A549 (cell line): ENCODE data around the gene AP5B1. TPM values are rescaled to one million over a fixed set of nuclear protein-coding genes. Genes with fewer than 3 reads are reported as not detected.

Source experiments
- ATAC-seq, 2 experiments: fragments of 200-7000 bp in 1 of 2; fragments of >200 bp in 1 of 2; cut with Nextera tagmentation in 1 of 2; cut with Tn5 transposase in 1 of 2; 3 replicates each; pipeline versions ENCODE4 v1.8.0 to v1.9.1; 2018 to 2020; ENCODE audit warnings: mild to moderate bottlenecking in 1 of 2, moderate library complexity in 1 of 2
- CTCF ChIA-PET: fragments of 300-600 bp; sonication (Branson Sonifier 250); formaldehyde crosslinking; extraction: SDS; loops from one replicate; lab custom pipeline; 2021; ENCODE audit warnings: antibody characterized with exemption, inconsistent platforms; lab: Yijun Ruan, JAX
- POLR2A ChIA-PET: fragments of 350-600 bp; formaldehyde crosslinking; extraction: SDS; loops from one replicate; lab custom pipeline; 2021; ENCODE audit warnings: antibody characterized with exemption, inconsistent platforms; lab: Yijun Ruan, JAX
- DNase-seq, 2 experiments: peaks; one replicate each; pipeline versions ENCODE4 v3.0.0 to v3.0.0-alpha.2; 2011 to 2016; ENCODE audit warnings: low read depth in 1 of 2, low spot score in 1 of 2
- FAIRE-seq: peaks from 2 replicates; lab custom pipeline; 2011; peaks lifted over from hg19 to GRCh38; lab: Jason Lieb, UNC
- H3K27ac ChIP-seq, 2 experiments: fragments of >200 bp; sonication (Bioruptor Twin); formaldehyde crosslinking; 3 replicates each; pipeline ENCODE4 v1.5.1; 2016 to 2017
- H3K4me1 ChIP-seq: fragments of >200 bp; sonication (Bioruptor Twin); formaldehyde crosslinking; 3 replicates; pipeline ENCODE4 v1.6.1; 2016
- H3K4me2 ChIP-seq: fragments of >200 bp; sonication (Bioruptor Twin); formaldehyde crosslinking; 3 replicates; pipeline ENCODE4 v1.6.1; 2016
- H3K4me3 ChIP-seq: fragments of >200 bp; sonication (Bioruptor Twin); formaldehyde crosslinking; 3 replicates; pipeline ENCODE4 v1.5.1; 2016
- H3K9me3 ChIP-seq: fragments of >200 bp; sonication (Bioruptor Twin); formaldehyde crosslinking; 3 replicates; pipeline ENCODE4 v1.6.1; 2016
- BHLHE40 ChIP-seq: IDR thresholded peaks from 2 replicates; pipeline ENCODE4 v1.6.1; 2012; ENCODE audit warnings: low read depth, low read length, inconsistent platforms
- CBX2 ChIP-seq: fragments of 200-600 bp; sonication (generic); IDR thresholded peaks from 2 replicates; pipeline ENCODE4 v1.6.1; 2016; ENCODE audit warnings: low read depth, mild to moderate bottlenecking, borderline replicate concordance
- CBX8 ChIP-seq: fragments of 200-600 bp; sonication (generic); IDR thresholded peaks from 2 replicates; pipeline ENCODE4 v1.6.1; 2016
- CHD4 ChIP-seq: fragments of 200-600 bp; sonication (generic); IDR thresholded peaks from 2 replicates; pipeline ENCODE4 v1.6.1; 2016; ENCODE audit warnings: antibody characterized with exemption, mild to moderate bottlenecking, borderline replicate concordance
- EP300 ChIP-seq, 2 experiments: fragments of >200 bp; sonication (Bioruptor Twin); formaldehyde crosslinking; IDR thresholded peaks; 2 replicates in 1 of 2; 3 replicates in 1 of 2; pipeline ENCODE4 v1.6.1; 2016 to 2017
- FOSL2 ChIP-seq, 2 experiments: fragments of 450-650 bp in 1 of 2; fragments of >200 bp in 1 of 2; sonication (Bioruptor Twin) in 1 of 2; formaldehyde crosslinking; IDR thresholded peaks; 2 replicates each; pipeline versions ENCODE4 v1.5.0 to v1.6.1; 2016 to 2020; ENCODE audit warnings: mild to moderate bottlenecking in 1 of 2, moderate library complexity in 1 of 2
- GATA3 ChIP-seq: IDR thresholded peaks from 2 replicates; pipeline ENCODE4 v1.6.1; 2012; ENCODE audit warnings: borderline replicate concordance
- HDAC2 ChIP-seq: fragments of 200-600 bp; sonication (generic); IDR thresholded peaks from 2 replicates; pipeline ENCODE4 v1.6.1; 2016
- HOXB5 ChIP-seq: fragments of 250-450 bp; sonication (Bioruptor Pico); IDR thresholded peaks from 2 replicates; pipeline ENCODE4 v1.5.0; 2020; ENCODE audit warnings: mild to moderate bottlenecking, moderate library complexity
- JUN ChIP-seq, 2 experiments: fragments of >200 bp; sonication (Bioruptor Twin); formaldehyde crosslinking; IDR thresholded peaks; 2 replicates in 1 of 2; 3 replicates in 1 of 2; pipeline ENCODE4 v1.6.1; 2016 to 2017
- JUNB ChIP-seq: fragments of >200 bp; sonication (Bioruptor Twin); formaldehyde crosslinking; IDR thresholded peaks from 2 replicates; pipeline ENCODE4 v1.6.1; 2016
- KDM5A ChIP-seq: fragments of 200-600 bp; sonication (generic); IDR thresholded peaks from 2 replicates; pipeline ENCODE4 v1.6.1; 2016; ENCODE audit warnings: antibody characterized with exemption, mild to moderate bottlenecking
- MAFK ChIP-seq: fragments of 450-650 bp; IDR thresholded peaks from 2 replicates; pipeline ENCODE4 v1.6.1; 2014; ENCODE audit not compliant: partially characterized antibody
- MAZ ChIP-seq: fragments of 150-350 bp; IDR thresholded peaks from 2 replicates; pipeline ENCODE4 v1.6.1; 2014; ENCODE audit warnings: antibody characterized with exemption, low read depth, low read length, borderline replicate concordance
- NFE2L2 ChIP-seq: fragments of 150-350 bp; conservative IDR thresholded peaks from 2 replicates; pipeline ENCODE4 v1.6.1; 2014; ENCODE audit warnings: low read length
- NPAS2 ChIP-seq: fragments of 250-450 bp; sonication (Bioruptor Pico); IDR thresholded peaks from 2 replicates; pipeline ENCODE4 v1.8.0; 2022; ENCODE audit warnings: mild to moderate bottlenecking, moderate library complexity, borderline replicate concordance
- POLR2A ChIP-seq: IDR thresholded peaks from 2 replicates; pipeline ENCODE4 v1.6.1; 2012; ENCODE audit warnings: mild to moderate bottlenecking, low read length
- POLR2AphosphoS2 ChIP-seq: conservative IDR thresholded peaks from 2 replicates; pipeline ENCODE4 v1.6.1; 2012; ENCODE audit warnings: low read length, improper control_type of control experiment, inconsistent platforms
- RAD21 ChIP-seq, 2 experiments: fragments of >200 bp in 1 of 2; sonication (Bioruptor Twin) in 1 of 2; formaldehyde crosslinking in 1 of 2; IDR thresholded peaks in 1 of 2; conservative IDR thresholded peaks in 1 of 2; 2 replicates in 1 of 2; 3 replicates in 1 of 2; pipeline ENCODE4 v1.6.1; 2012 to 2018; ENCODE audit warnings: inconsistent platforms in 1 of 2
- RARB ChIP-seq: fragments of 250-450 bp; sonication (Bioruptor Pico); IDR thresholded peaks from 2 replicates; pipeline ENCODE4 v1.8.0; 2021; ENCODE audit warnings: mild to moderate bottlenecking, moderate library complexity
- RCOR1 ChIP-seq: fragments of 150-350 bp; IDR thresholded peaks from 2 replicates; pipeline ENCODE4 v1.6.1; 2014; ENCODE audit warnings: antibody characterized with exemption, low read length, low read depth
- RFX5 ChIP-seq: fragments of 450-650 bp; IDR thresholded peaks from 2 replicates; pipeline ENCODE4 v1.7.1; 2014; ENCODE audit warnings: antibody characterized with exemption, mild to moderate bottlenecking, moderate library complexity
- ZFP36 ChIP-seq: fragments of 450-650 bp; IDR thresholded peaks from 2 replicates; pipeline ENCODE4 v1.6.1; 2014; ENCODE audit warnings: borderline replicate concordance; ENCODE audit not compliant: partially characterized antibody
- WGBS: methylation state at CpG from one replicate; pipeline ENCODE4 v1.1.6; 2017; ENCODE audit errors: missing lambda C conversion rate; 5-methylcytosine and 5-hydroxymethylcytosine counted together
- polyA plus RNA-seq, 4 experiments: library from polyadenylated mRNA; depleted of rRNA in 3 of 4; stranded (reverse); fragments of >200 nt; fragmentation: RNase III in 1 of 4; extraction: RNeasy Plus Mini Kit Qiagen cat#74134 plus additional on column Dnase treatment in 1 of 4; gene quantifications; 2 replicates in 3 of 4; 3 replicates in 1 of 4; pipeline ENCODE4 v1.2.3, GENCODE V29; 2011 to 2017
- TF ChIP-seq, protein P1 (sequence below): fragments of 250-450 bp; sonication (Bioruptor Pico); IDR thresholded peaks from 2 replicates; pipeline ENCODE4 v1.5.0; 2021; ENCODE audit warnings: mild to moderate bottlenecking, moderate library complexity, borderline replicate concordance
- TF ChIP-seq, protein P2 (sequence below): IDR thresholded peaks from 2 replicates; pipeline ENCODE4 v1.6.1; 2012
- TF ChIP-seq, protein P3 (sequence below): fragments of >200 bp; sonication (Bioruptor Twin); formaldehyde crosslinking; IDR thresholded peaks from 3 replicates; pipeline ENCODE4 v1.5.1; 2016
- TF ChIP-seq, protein P4 (sequence below): fragments of >200 bp; sonication (Bioruptor Twin); formaldehyde crosslinking; IDR thresholded peaks from 2 replicates; pipeline ENCODE4 v1.6.1; 2016

Gene AP5B1
- polyA plus RNA-seq, 2 of the 4 experiments (the other 2 are of a cell fraction), result 5.2 to 10.2 TPM

DNA sequence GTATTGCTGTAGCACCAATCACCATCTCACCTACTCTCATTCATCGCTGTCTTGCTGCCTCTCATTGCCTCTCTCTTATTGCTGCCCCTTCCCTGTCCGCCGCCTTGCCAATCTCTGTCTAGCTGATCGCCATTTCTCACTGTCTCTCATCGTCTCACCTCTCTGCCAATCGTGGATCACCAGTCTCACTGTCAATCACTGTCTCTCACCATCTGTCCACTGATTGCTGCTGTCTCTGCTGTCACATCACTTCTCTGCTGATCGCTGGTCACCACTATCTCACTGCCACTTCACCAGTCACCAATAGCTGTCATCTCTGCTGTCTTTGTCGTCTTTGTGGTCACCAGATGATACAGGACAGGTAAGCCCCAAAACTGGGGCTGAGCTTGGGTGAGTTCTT, 39.6 kb downstream of the AP5B1 start:
- H3K4me3 ChIP-seq, result no peak overlapping the region
- H3K9me3 ChIP-seq, result peaks cover 23% of the 10 kb centered on the region
- H3K4me2 ChIP-seq, result no peak overlapping the region
- CTCF ChIA-PET, result interaction anchor here (1.0 to 1.9 kb wide), 6 partner anchors 29 to 144 kb away, joined by 3 to 7 read pairs (median 5); partner anchors contain the start of genes AP5B1 and KAT5
- POLR2A ChIA-PET, result no interaction called here
- FAIRE-seq (no peak), DNase-seq (no peak), ATAC-seq (no peak)
- 49% methylated on average over 8 of the region's 8 CpGs for WGBS
- H3K27ac ChIP-seq, result no peak overlapping the region
- TF ChIP-seq MAZ (no peak), RAD21 (conservative IDR thresholded peaks at IDR 0.05 in 1 of 2, IDR thresholded peaks at IDR 0.05 in 1 of 2) (no peak), HOXB5 (CRISPR knock-in tag) (no peak), GATA3 (no peak), POLR2A (no peak), RARB (CRISPR knock-in tag) (no peak), BHLHE40 (no peak), JUNB (no peak), JUN (IDR thresholded peaks at IDR 0.05) (no peak), EP300 (IDR thresholded peaks at IDR 0.05) (no peak), CHD4 (no peak), RFX5 (no peak), KDM5A (no peak), CBX2 (no peak), ZFP36 (no peak), POLR2AphosphoS2 (no peak), FOSL2 (IDR thresholded peaks at IDR 0.05) (no peak), FOSL2 (CRISPR knock-in tag; IDR thresholded peaks at IDR 0.05) (no peak), CBX8 (no peak)
- TF ChIP-seq, protein P1, sequence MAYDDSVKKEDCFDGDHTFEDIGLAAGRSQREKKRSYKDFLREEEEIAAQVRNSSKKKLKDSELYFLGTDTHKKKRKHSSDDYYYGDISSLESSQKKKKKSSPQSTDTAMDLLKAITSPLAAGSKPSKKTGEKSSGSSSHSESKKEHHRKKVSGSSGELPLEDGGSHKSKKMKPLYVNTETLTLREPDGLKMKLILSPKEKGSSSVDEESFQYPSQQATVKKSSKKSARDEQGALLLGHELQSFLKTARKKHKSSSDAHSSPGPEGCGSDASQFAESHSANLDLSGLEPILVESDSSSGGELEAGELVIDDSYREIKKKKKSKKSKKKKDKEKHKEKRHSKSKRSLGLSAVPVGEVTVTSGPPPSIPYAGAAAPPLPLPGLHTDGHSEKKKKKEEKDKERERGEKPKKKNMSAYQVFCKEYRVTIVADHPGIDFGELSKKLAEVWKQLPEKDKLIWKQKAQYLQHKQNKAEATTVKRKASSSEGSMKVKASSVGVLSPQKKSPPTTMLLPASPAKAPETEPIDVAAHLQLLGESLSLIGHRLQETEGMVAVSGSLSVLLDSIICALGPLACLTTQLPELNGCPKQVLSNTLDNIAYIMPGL (CRISPR knock-in tag), result no peak
- H3K4me1 ChIP-seq, result no peaks in the 10 kb centered on the region

DNA sequence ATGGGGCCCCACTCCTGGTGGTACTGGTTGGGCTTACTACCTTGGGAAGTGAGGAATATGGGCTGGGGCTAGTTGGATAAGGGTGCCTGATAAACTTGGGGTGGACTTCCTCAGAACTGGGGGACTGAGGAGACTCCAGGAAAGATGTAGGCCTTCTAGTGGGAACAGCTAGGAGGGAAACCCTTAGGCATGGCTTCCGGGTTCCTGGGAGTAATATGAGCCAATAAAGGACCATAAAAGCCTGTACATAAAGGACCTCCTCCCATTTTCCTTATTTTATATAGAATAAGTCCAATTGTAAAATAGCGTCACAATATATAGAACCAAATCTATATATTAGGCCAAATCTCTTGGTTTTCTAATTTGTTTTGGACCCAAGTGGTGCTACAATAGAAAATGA, 41.8 kb downstream of the AP5B1 start:
- FAIRE-seq, result no peak
- no peak overlapping the region for H3K4me2 ChIP-seq
- ATAC-seq, result no peak
- H3K27ac ChIP-seq, result no peak overlapping the region
- ChIA-PET POLR2A (no interaction called here), CTCF (interaction anchor here (1.9 kb wide), 1 partner anchor 80 kb away, joined by 6 read pairs; no protein-coding TSS in a partner anchor)
- no peak overlapping the region for H3K4me3 ChIP-seq
- DNase-seq, result no peak
- 53% methylated on average over 2 of the region's 2 CpGs for WGBS
- TF ChIP-seq MAZ, result no peak
- no peak for TF ChIP-seq NPAS2 (CRISPR knock-in tag)
- TF ChIP-seq, protein P2, sequence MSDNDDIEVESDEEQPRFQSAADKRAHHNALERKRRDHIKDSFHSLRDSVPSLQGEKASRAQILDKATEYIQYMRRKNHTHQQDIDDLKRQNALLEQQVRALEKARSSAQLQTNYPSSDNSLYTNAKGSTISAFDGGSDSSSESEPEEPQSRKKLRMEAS, result no peak
- no peak for TF ChIP-seq MAFK
- no peak for TF ChIP-seq HOXB5 (CRISPR knock-in tag)
- TF ChIP-seq, protein P3, sequence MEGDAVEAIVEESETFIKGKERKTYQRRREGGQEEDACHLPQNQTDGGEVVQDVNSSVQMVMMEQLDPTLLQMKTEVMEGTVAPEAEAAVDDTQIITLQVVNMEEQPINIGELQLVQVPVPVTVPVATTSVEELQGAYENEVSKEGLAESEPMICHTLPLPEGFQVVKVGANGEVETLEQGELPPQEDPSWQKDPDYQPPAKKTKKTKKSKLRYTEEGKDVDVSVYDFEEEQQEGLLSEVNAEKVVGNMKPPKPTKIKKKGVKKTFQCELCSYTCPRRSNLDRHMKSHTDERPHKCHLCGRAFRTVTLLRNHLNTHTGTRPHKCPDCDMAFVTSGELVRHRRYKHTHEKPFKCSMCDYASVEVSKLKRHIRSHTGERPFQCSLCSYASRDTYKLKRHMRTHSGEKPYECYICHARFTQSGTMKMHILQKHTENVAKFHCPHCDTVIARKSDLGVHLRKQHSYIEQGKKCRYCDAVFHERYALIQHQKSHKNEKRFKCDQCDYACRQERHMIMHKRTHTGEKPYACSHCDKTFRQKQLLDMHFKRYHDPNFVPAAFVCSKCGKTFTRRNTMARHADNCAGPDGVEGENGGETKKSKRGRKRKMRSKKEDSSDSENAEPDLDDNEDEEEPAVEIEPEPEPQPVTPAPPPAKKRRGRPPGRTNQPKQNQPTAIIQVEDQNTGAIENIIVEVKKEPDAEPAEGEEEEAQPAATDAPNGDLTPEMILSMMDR, result no peak
- TF ChIP-seq NFE2L2, result no peak
- no peak for TF ChIP-seq CBX2
- TF ChIP-seq, protein P4, sequence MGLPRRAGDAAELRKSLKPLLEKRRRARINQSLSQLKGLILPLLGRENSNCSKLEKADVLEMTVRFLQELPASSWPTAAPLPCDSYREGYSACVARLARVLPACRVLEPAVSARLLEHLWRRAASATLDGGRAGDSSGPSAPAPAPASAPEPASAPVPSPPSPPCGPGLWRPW, result no peak
- TF ChIP-seq, protein P1 (CRISPR knock-in tag), result no peak
- no peak for TF ChIP-seq HDAC2
- TF ChIP-seq EP300 (IDR thresholded peaks at IDR 0.05), result no peak
- no peak for TF ChIP-seq RCOR1
- H3K9me3 ChIP-seq, result peaks cover 28% of the 10 kb centered on the region
- H3K4me1 ChIP-seq, result no peaks in the 10 kb centered on the region
